Activated T-helper 1 cell treated with anti-CD3 and anti-CD28 coated beads, Interleukin-2, amount 50 U/mL, for 16 hours (primary cell): Measurements from ENCODE around the gene ZNF254.
"Not testable (repeated sequence)": the region's sequence is repeated elsewhere in the genome, so short reads cannot be mapped to it uniquely, and the experiment has no call there.

Experiments
- DNase-seq, 2 donors: peaks; one replicate each; pipeline ENCODE4 v3.0.0-alpha.2; 2020; ENCODE audit warnings: low read depth in 1 of 2, low spot score in 1 of 2

The ZNF254 gene

GRCh38 chr19:24086974-24087595 is at the start of gene ZNF254:
TSS of gene ZNF254 (plus strand) at chr19:24087187. CDS start at chr19:24087308, 121 bp downstream.
- DNase-seq = peak; percentile 43 to 59

GRCh38 chr19:24040621-24041020 is 46.4 kb upstream of the ZNF254 start:
- no peak for DNase-seq

- not testable (repeated sequence) for DNase-seq
Measured at GRCh38 chr19:24041326-24041725, 45.7 kb upstream of the ZNF254 start.

GRCh38 chr19:24046550-24046949 is 40.4 kb upstream of the ZNF254 start:
- no peak for DNase-seq

GRCh38 chr19:24048261-24048660 is 38.7 kb upstream of the ZNF254 start:
- DNase-seq = no peak

- no peak for DNase-seq
Measured at GRCh38 chr19:24049537-24049936, 37.5 kb upstream of the ZNF254 start.

GRCh38 chr19:24051516-24051915 is 35.5 kb upstream of the ZNF254 start:
- no peak for DNase-seq

- DNase-seq = no peak
Measured at GRCh38 chr19:24052811-24053210, 34.2 kb upstream of the ZNF254 start.

- DNase-seq = no peak
Measured at GRCh38 chr19:24053601-24054000, 33.4 kb upstream of the ZNF254 start.

- DNase-seq = no peak
Measured at GRCh38 chr19:24054044-24054935, 32.7 kb upstream of the ZNF254 start.

- no peak for DNase-seq
Measured at GRCh38 chr19:24055548-24055947, 31.4 kb upstream of the ZNF254 start.

GRCh38 chr19:24057144-24057543 is 29.8 kb upstream of the ZNF254 start:
- DNase-seq = no peak

GRCh38 chr19:24059563-24060295 is 27.3 kb upstream of the ZNF254 start:
- DNase-seq = no peak

GRCh38 chr19:24060687-24061356 is 26.2 kb upstream of the ZNF254 start:
- DNase-seq = no peak

- no peak for DNase-seq
Measured at GRCh38 chr19:24062190-24062589, 24.8 kb upstream of the ZNF254 start.

GRCh38 chr19:24063295-24063694 is 23.7 kb upstream of the ZNF254 start:
- DNase-seq = no peak

GRCh38 chr19:24064175-24064574 is 22.8 kb upstream of the ZNF254 start:
- no peak for DNase-seq

GRCh38 chr19:24065243-24065642 is 21.7 kb upstream of the ZNF254 start:
- no peak for DNase-seq

- DNase-seq = no peak
Measured at GRCh38 chr19:24065865-24066604, 21.0 kb upstream of the ZNF254 start.

- no peak for DNase-seq
Measured at GRCh38 chr19:24069905-24070657, 16.9 kb upstream of the ZNF254 start.
